ENCODE measurements around the gene NDUFS8. TPM values are rescaled to one million over a fixed set of nuclear protein-coding genes. Genes with fewer than 3 reads are reported as not detected.

The NDUFS8 gene
- total and polyA plus RNA-seq, 2 of the 13 experiments (the other 11 are each of a cell fraction or from before 2014, with no cell fraction given), result 96.7 to 158 TPM

DNA sequence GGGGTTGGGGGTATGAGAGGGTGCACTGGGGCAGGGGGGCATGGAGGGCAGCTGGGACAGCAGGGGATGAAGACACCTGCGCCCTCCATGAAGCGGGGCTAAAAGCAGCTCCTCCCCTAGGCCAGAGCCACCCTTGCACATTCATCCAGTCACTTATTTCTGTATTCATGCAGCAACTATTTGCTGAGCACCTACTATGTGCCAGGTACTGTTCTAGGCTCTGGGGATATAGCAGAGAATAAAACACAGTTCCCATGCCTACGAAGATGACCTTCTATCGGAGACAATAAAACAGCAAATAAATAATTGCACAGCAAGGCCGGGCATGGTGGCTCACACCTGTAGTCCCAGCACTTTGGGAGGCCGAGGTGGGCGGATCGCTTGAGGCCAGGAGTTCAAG is 15.0 kb upstream of the NDUFS8 start:
- H4K20me1 ChIP-seq (ENCODE audit: insufficient read depth, low read length), result no peaks in the 10 kb centered on the region
- BruUV-seq (replicated peaks), result no TSS peak
- no peak overlapping the region for H2AFZ ChIP-seq (ENCODE audit: low read length)
- no peaks in the 10 kb centered on the region for H3K9me3 ChIP-seq (ENCODE audit: low read length)
- ATAC-seq (no peak), DNase-seq (ENCODE audit: low spot score) (no peak), FAIRE-seq (no peak)
- in situ Hi-C loops (cut with HindIII; ENCODE audit: extremely low pct_ligation_motif_present, low pct_unique_long_range_greater_than_20kb), result no loop called here
- no peak overlapping the region for H3K4me2 ChIP-seq (ENCODE audit: low read depth, low read length)
- TF ChIP-seq HNRNPLL (IDR thresholded peaks at IDR 0.05; ENCODE audit: low read depth, low read length, poor library complexity, severe bottlenecking) (no peak), SNAI1 (CRISPR knock-in tag; IDR thresholded peaks at IDR 0.05; ENCODE audit: borderline replicate concordance) (no peak), ZKSCAN1 (IDR thresholded peaks at IDR 0.05; ENCODE audit: low read length) (peak; percentile 88)
- no peaks in the 10 kb centered on the region for H3K27me3 ChIP-seq (ENCODE audit: control insufficient read depth in 1 of 2, insufficient read depth in 2 of 2, low read length in 2 of 2)
- no peak overlapping the region for H3K27ac ChIP-seq (ENCODE audit: extremely low read length, insufficient read depth, low read length)
- H3K4me1 ChIP-seq (ENCODE audit: insufficient read depth, low read length), result peaks cover 93% of the 10 kb centered on the region
- WGBS (ENCODE audit: low lambda C conversion rate), result 95% methylated on average over 8 of the region's 8 CpGs
- no peaks in the 10 kb centered on the region for H3K79me2 ChIP-seq (ENCODE audit: insufficient read depth, low read length)
- POLR2A ChIA-PET, result no interaction called here
- no peak overlapping the region for H3K9ac ChIP-seq (ENCODE audit: insufficient read depth, low read depth, low read length)
- intact Hi-C loops (cut with micrococcal nuclease; ENCODE audit: unreplicated experiment), result no loop called here
- no peaks in the 10 kb centered on the region for H3K36me3 ChIP-seq (replicated peaks in 1 of 2; ENCODE audit: control insufficient read depth in 1 of 2, insufficient read depth in 2 of 2, low read length in 2 of 2)
- CTCF ChIA-PET (ENCODE audit: low intra/inter-chr PET ratio, low total read pairs), result no interaction called here
- H3K4me3 ChIP-seq (replicated peaks in 1 of 3; ENCODE audit: insufficient read depth in 1 of 3, low read depth in 2 of 3, low read length in 3 of 3), result no peak overlapping the region

GRCh38 chr11:68016161-68016903 is 14.1 kb upstream of the NDUFS8 start:
- Histone ChIP-seq H3K4me3 (replicated peaks in 1 of 3; ENCODE audit: insufficient read depth in 1 of 3, low read depth in 2 of 3, low read length in 3 of 3) (peak overlapping the region; percentile 38 to 69 (median 45); a peak in 5 of 6 replicates), H3K4me2 (ENCODE audit: low read depth, low read length) (peak overlapping the region; percentile 95), H3K79me2 (ENCODE audit: insufficient read depth, low read length) (no peaks in the 10 kb centered on the region), H4K20me1 (ENCODE audit: insufficient read depth, low read length) (no peaks in the 10 kb centered on the region), H3K27me3 (ENCODE audit: control insufficient read depth in 1 of 2, insufficient read depth in 2 of 2, low read length in 2 of 2) (no peaks in the 10 kb centered on the region), H3K27ac (ENCODE audit: extremely low read length, insufficient read depth, low read length) (peak overlapping the region; percentile 87), H3K9ac (ENCODE audit: insufficient read depth, low read depth, low read length) (peak overlapping the region; percentile 63), H3K9me3 (ENCODE audit: low read length) (no peaks in the 10 kb centered on the region), H3K36me3 (replicated peaks in 1 of 2; ENCODE audit: control insufficient read depth in 1 of 2, insufficient read depth in 2 of 2, low read length in 2 of 2) (no peaks in the 10 kb centered on the region), H2AFZ (ENCODE audit: low read length) (no peak overlapping the region), H3K4me1 (ENCODE audit: insufficient read depth, low read length) (peaks cover 93% of the 10 kb centered on the region)
- BruUV-seq (replicated peaks), result no TSS peak
- ChIA-PET POLR2A (no interaction called here), CTCF (ENCODE audit: low intra/inter-chr PET ratio, low total read pairs) (no interaction called here)
- no peak for FAIRE-seq
- intact Hi-C loops (cut with micrococcal nuclease; ENCODE audit: unreplicated experiment) (no loop called here), in situ Hi-C loops (cut with HindIII; ENCODE audit: extremely low pct_ligation_motif_present, low pct_unique_long_range_greater_than_20kb) (no loop called here)
- 31% methylated on average over 10 of the region's 13 CpGs for WGBS (ENCODE audit: low lambda C conversion rate)
- DNase-seq (ENCODE audit: low spot score), result no peak
- ATAC-seq, result no peak; the same call in 2 of the 3 replicates
- TF ChIP-seq TAF15 (IDR thresholded peaks at IDR 0.05; ENCODE audit: low read depth, low read length, poor library complexity, severe bottlenecking) (no peak), KLF13 (CRISPR knock-in tag; IDR thresholded peaks at IDR 0.05) (0 out of 2 replicates have a peak, but pooled peaks have one; percentile 8), ATF7 (IDR thresholded peaks at IDR 0.05) (no peak), ATF7 (CRISPR knock-in tag; IDR thresholded peaks at IDR 0.05) (0 out of 2 replicates have a peak, but pooled peaks have one; percentile 10), ARID4A (CRISPR knock-in tag; IDR thresholded peaks at IDR 0.05; ENCODE audit: borderline replicate concordance) (no peak), ZNF296 (CRISPR knock-in tag; conservative IDR thresholded peaks at IDR 0.05) (no peak), IKZF4 (CRISPR knock-in tag; IDR thresholded peaks at IDR 0.05; ENCODE audit: borderline replicate concordance, low read depth, not compliant biosample characterization) (no peak), RBM22 (optimal IDR thresholded peaks at IDR 0.05; ENCODE audit: low read length) (no peak), POGZ (CRISPR knock-in tag; IDR thresholded peaks at IDR 0.05) (no peak), ZIK1 (CRISPR knock-in tag; IDR thresholded peaks at IDR 0.05; ENCODE audit: borderline replicate concordance, low read depth) (no peak), HOXA5 (CRISPR knock-in tag; IDR thresholded peaks at IDR 0.05) (0 out of 2 replicates have a peak, but pooled peaks have one; percentile 12), ZBTB42 (CRISPR knock-in tag; IDR thresholded peaks at IDR 0.05) (no peak)
